ENCODE data around the gene ARL4D. TPM values are rescaled to one million over a fixed set of nuclear protein-coding genes. Genes with fewer than 3 reads are reported as not detected.
A peak's percentile ranks its signal among the peaks of the same experiment; 100 is the strongest.

The ARL4D gene
- total and polyA plus RNA-seq, 2 experiments from 2014 or later, result 23.0 to 49.4 TPM

GRCh38 chr17:43356999-43357398 is 41.8 kb upstream of the ARL4D start:
- no peaks in the 10 kb centered on the region for H3K9me2 ChIP-seq (ENCODE audit: insufficient read depth)
- in situ Hi-C loops (cut with MboI), result no loop called here
- H3K36me3 ChIP-seq (ENCODE audit: low read depth), result no peaks in the 10 kb centered on the region
- H3K4me2 ChIP-seq (ENCODE audit: unreplicated experiment), result peak overlapping the region; percentile 14
- peak overlapping the region; percentile 45 for H3K27ac ChIP-seq
- 38% methylated on average over 4 of the region's 4 CpGs for WGBS, 2 experiments (ENCODE audit: low coverage in 1 of 2, low lambda C conversion rate in 2 of 2, missing lambda C conversion rate in 2 of 2)
- peak; percentile 93 for DNase-seq
- H3K9me3 ChIP-seq (ENCODE audit: low read depth), result no peaks in the 10 kb centered on the region
- TF ChIP-seq EZH2phosphoT487 (IDR thresholded peaks at IDR 0.05; ENCODE audit: insufficient read depth, low read depth) (no peak), EZH2 (IDR thresholded peaks at IDR 0.05; ENCODE audit: insufficient read depth, poor library complexity, severe bottlenecking) (no peak)
- no peak overlapping the region for H3K4me3 ChIP-seq
- no peaks in the 10 kb centered on the region for H3K27me3 ChIP-seq (replicated peaks; ENCODE audit: insufficient read depth)
- no peak overlapping the region for H3K9ac ChIP-seq
- H3F3A ChIP-seq (ENCODE audit: insufficient read depth), result peaks cover 24% of the 10 kb centered on the region
- H3K4me1 ChIP-seq (ENCODE audit: insufficient read depth), result peaks cover 14% of the 10 kb centered on the region
- no peak overlapping the region for H2AFZ ChIP-seq
- no peaks in the 10 kb centered on the region for H4K20me1 ChIP-seq (ENCODE audit: insufficient read depth)
- no peaks in the 10 kb centered on the region for H3K79me2 ChIP-seq (ENCODE audit: insufficient read depth)

DNA sequence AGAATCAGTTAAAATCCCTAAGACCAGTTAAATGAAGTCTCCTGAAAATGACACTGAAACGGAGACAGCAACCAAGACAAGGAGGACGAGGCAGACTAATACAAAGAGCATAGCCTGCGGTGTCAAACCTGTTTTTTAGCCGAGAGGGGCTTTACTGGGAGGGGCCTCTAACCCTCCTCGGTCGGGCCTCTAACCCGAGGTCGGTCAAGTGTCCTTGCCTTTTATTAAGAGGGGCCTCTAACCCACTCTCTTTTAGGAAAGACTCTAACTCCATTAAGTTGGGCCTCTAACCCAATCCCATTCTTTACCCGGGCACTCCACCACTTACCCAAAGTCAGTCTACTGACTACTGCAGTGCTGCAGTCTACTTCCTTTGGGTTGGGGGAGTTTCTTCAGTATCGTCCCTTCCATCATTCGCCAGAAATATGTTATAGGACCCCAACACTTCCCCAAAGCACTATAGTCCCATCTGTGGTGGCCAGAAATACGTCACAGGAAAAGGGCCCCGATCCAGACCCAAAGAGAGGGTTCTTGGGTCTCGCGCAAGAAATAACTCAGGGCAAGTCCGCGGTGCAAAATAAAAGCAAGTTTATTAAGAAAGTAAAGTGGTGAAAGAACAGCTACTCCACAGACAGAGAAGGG is 39.2 kb upstream of the ARL4D start:
- Histone ChIP-seq H3K9me2 (ENCODE audit: insufficient read depth) (no peaks in the 10 kb centered on the region), H3K36me3 (ENCODE audit: low read depth) (no peaks in the 10 kb centered on the region), H3K4me2 (ENCODE audit: unreplicated experiment) (no peak overlapping the region), H4K20me1 (ENCODE audit: insufficient read depth) (no peaks in the 10 kb centered on the region), H3K4me3 (no peak overlapping the region), H3K27me3 (replicated peaks; ENCODE audit: insufficient read depth) (no peaks in the 10 kb centered on the region), H3K4me1 (ENCODE audit: insufficient read depth) (peaks cover 14% of the 10 kb centered on the region), H3K79me2 (ENCODE audit: insufficient read depth) (no peaks in the 10 kb centered on the region), H3K9ac (no peak overlapping the region), H3K27ac (no peak overlapping the region), H2AFZ (no peak overlapping the region), H3F3A (ENCODE audit: insufficient read depth) (peaks cover 24% of the 10 kb centered on the region), H3K9me3 (ENCODE audit: low read depth) (no peaks in the 10 kb centered on the region)
- DNase-seq, result no peak
- TF ChIP-seq EZH2 (IDR thresholded peaks at IDR 0.05; ENCODE audit: insufficient read depth, poor library complexity, severe bottlenecking), result no peak
- TF ChIP-seq EZH2phosphoT487 (IDR thresholded peaks at IDR 0.05; ENCODE audit: insufficient read depth, low read depth), result no peak
- WGBS, 2 experiments (ENCODE audit: low coverage in 1 of 2, low lambda C conversion rate in 2 of 2, missing lambda C conversion rate in 2 of 2), result 94 to 96% methylated on average over 16 to 17 of the region's 17 CpGs
- in situ Hi-C loops (cut with MboI), result no loop called here

- H2AFZ ChIP-seq, result no peak overlapping the region
- in situ Hi-C loops (cut with MboI), result no loop called here
Measured at GRCh38 chr17:43360376-43360738, 38.4 kb upstream of the ARL4D start.

DNA sequence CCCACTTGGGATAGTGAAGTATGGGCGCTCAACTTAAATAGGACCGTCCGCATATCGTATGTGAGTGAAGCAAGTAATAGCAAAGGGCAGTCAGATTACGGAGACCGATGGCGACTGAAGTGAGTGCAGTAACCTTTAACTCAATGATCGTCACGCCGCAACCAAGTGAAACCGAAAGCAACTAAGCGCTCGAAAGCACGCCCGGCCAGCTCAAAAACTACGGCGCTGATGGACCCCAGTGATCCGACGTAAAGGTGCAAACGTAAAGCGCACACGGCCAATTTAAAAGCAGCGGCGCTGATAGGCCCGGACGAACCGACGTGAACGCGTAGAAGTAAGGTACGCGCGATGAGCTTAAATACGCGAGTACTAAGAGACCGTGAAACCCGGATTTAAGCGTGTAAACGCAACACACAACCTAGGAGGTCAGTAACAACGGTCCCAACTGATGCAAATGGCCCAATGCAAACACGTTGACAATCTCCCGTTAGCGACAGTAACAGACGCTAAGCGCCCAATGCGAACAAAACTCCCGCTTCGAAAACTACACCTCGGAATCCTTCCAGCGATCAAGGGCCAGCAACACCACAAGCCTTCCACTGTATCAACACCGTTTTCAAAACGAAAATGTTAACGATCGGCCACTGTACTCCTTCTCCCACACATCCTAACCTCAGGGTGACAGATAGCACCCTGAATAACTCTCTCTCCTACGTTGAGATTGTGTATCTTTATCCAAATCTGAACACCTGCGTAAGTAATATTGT is 37.9 kb upstream of the ARL4D start:
- TF ChIP-seq EZH2phosphoT487 (IDR thresholded peaks at IDR 0.05; ENCODE audit: insufficient read depth, low read depth) (no peak), EZH2 (IDR thresholded peaks at IDR 0.05; ENCODE audit: insufficient read depth, poor library complexity, severe bottlenecking) (no peak)

More at GRCh38 chr17:43360376-43360738, 38.4 kb upstream of the ARL4D start:
- no peak overlapping the region for H3K4me3 ChIP-seq
- TF ChIP-seq EZH2 (IDR thresholded peaks at IDR 0.05; ENCODE audit: insufficient read depth, poor library complexity, severe bottlenecking), result no peak
- TF ChIP-seq EZH2phosphoT487 (IDR thresholded peaks at IDR 0.05; ENCODE audit: insufficient read depth, low read depth), result no peak
- no peaks in the 10 kb centered on the region for H3K9me2 ChIP-seq (ENCODE audit: insufficient read depth)
- no peaks in the 10 kb centered on the region for H3K36me3 ChIP-seq (ENCODE audit: low read depth)
- H3F3A ChIP-seq (ENCODE audit: insufficient read depth), result peaks cover 24% of the 10 kb centered on the region
- H3K4me1 ChIP-seq (ENCODE audit: insufficient read depth), result peaks cover 14% of the 10 kb centered on the region
- no peaks in the 10 kb centered on the region for H3K27me3 ChIP-seq (replicated peaks; ENCODE audit: insufficient read depth)
- no peak overlapping the region for H3K9ac ChIP-seq
- H3K27ac ChIP-seq, result no peak overlapping the region
- no peaks in the 10 kb centered on the region for H3K79me2 ChIP-seq (ENCODE audit: insufficient read depth)
- WGBS, 2 experiments (ENCODE audit: low coverage in 1 of 2, low lambda C conversion rate in 2 of 2, missing lambda C conversion rate in 2 of 2), result 84 to 97% methylated on average over 14 to 16 of the region's 18 CpGs
- no peak for DNase-seq
- H4K20me1 ChIP-seq (ENCODE audit: insufficient read depth), result no peaks in the 10 kb centered on the region
- no peak overlapping the region for H3K4me2 ChIP-seq (ENCODE audit: unreplicated experiment)
- H3K9me3 ChIP-seq (ENCODE audit: low read depth), result no peaks in the 10 kb centered on the region

More for the DNA sequence above, 37.9 kb upstream of the ARL4D start:
- Histone ChIP-seq H3K27me3 (replicated peaks; ENCODE audit: insufficient read depth) (no peaks in the 10 kb centered on the region), H4K20me1 (ENCODE audit: insufficient read depth) (no peaks in the 10 kb centered on the region), H2AFZ (no peak overlapping the region), H3K36me3 (ENCODE audit: low read depth) (no peaks in the 10 kb centered on the region), H3K9ac (no peak overlapping the region), H3K27ac (no peak overlapping the region), H3K9me2 (ENCODE audit: insufficient read depth) (no peaks in the 10 kb centered on the region), H3F3A (ENCODE audit: insufficient read depth) (peaks cover 23% of the 10 kb centered on the region), H3K9me3 (ENCODE audit: low read depth) (no peaks in the 10 kb centered on the region), H3K4me3 (no peak overlapping the region), H3K4me2 (ENCODE audit: unreplicated experiment) (no peak overlapping the region), H3K79me2 (ENCODE audit: insufficient read depth) (no peaks in the 10 kb centered on the region), H3K4me1 (ENCODE audit: insufficient read depth) (peaks cover 14% of the 10 kb centered on the region)
- no peak for DNase-seq
- no CpG with 5 or more reads among the region's 56 CpGs for WGBS, 2 experiments (ENCODE audit: low coverage in 1 of 2, low lambda C conversion rate in 2 of 2, missing lambda C conversion rate in 2 of 2)
- in situ Hi-C loops (cut with MboI), result no loop called here
